IMR-90 (cell line): ENCODE results near the gene C3AR1. TPM values are rescaled to one million over a fixed set of nuclear protein-coding genes. Genes with fewer than 3 reads are reported as not detected.
"Not testable (repeated sequence)": the region's sequence is repeated elsewhere in the genome, so short reads cannot be mapped to it uniquely, and the experiment has no call there.

ENCODE experiments used
- ATAC-seq: fragments of 200-7000 bp; cut with Tn5 transposase; 2 replicates; pipeline ENCODE4 v1.9.1; 2020; ENCODE audit warnings: low read depth, mild to moderate bottlenecking, moderate library complexity
- BruUV-seq: library from RNA; stranded (reverse); fragments of 400-500 nt; replicated peaks from 2 replicates; lab custom pipeline; 2021; lab: Mats Ljungman, UMichigan
- CTCF ChIA-PET: fragments of 300-600 bp; formaldehyde crosslinking; extraction: SDS; loops from one replicate; lab custom pipeline; 2021; ENCODE audit warnings: antibody characterized with exemption; lab: Yijun Ruan, JAX
- POLR2A ChIA-PET: fragments of 300-600 bp; sonication (Branson Sonifier 250); formaldehyde crosslinking; loops from one replicate; lab custom pipeline; 2022; ENCODE audit warnings: antibody characterized with exemption; ENCODE audit not compliant: unreplicated experiment; lab: Charles Lee
- DNase-seq: peaks from one replicate; pipeline ENCODE4 v3.0.0; 2013
- H2AFZ ChIP-seq: replicated peaks from 2 replicates; pipeline ENCODE3; 2013; ENCODE audit warnings: low read length, mild to moderate bottlenecking; ENCODE audit not compliant: poor library complexity
- H2AK5ac ChIP-seq: 2 replicates; pipeline ENCODE4 v1.6.1; 2013; ENCODE audit warnings: low read depth, low read length, inconsistent platforms
- H2AK9ac ChIP-seq: replicated peaks from 2 replicates; pipeline ENCODE3; 2013; ENCODE audit warnings: mild to moderate bottlenecking, low read depth, low read length, moderate library complexity; ENCODE audit not compliant: poor library complexity
- H2BK120ac ChIP-seq: 2 replicates; pipeline ENCODE4 v1.6.1; 2013; ENCODE audit warnings: low read depth, low read length, inconsistent platforms
- H2BK15ac ChIP-seq: 3 replicates; pipeline ENCODE4 v1.6.1; 2013; ENCODE audit warnings: low read depth, low read length, inconsistent platforms
- H2BK20ac ChIP-seq: 2 replicates; pipeline ENCODE4 v1.6.1; 2013; ENCODE audit warnings: low read depth, mild to moderate bottlenecking, inconsistent platforms, low read length, moderate library complexity
- H2BK5ac ChIP-seq: 2 replicates; pipeline ENCODE4 v1.6.1; 2013; ENCODE audit warnings: mild to moderate bottlenecking, low read depth, low read length, inconsistent platforms; ENCODE audit not compliant: poor library complexity, severe bottlenecking
- H3K14ac ChIP-seq: replicated peaks from 2 replicates; pipeline ENCODE4 v1.6.1; 2013; ENCODE audit warnings: low read depth, low read length, inconsistent platforms
- H3K18ac ChIP-seq: 2 replicates; pipeline ENCODE4 v1.6.1; 2013; ENCODE audit warnings: low read depth, low read length, control low read depth
- H3K23ac ChIP-seq: 2 replicates; pipeline ENCODE4 v1.6.1; 2013; ENCODE audit warnings: low read depth, low read length, inconsistent platforms
- H3K27ac ChIP-seq: 2 replicates; pipeline ENCODE4 v1.5.1; 2013; ENCODE audit warnings: mild to moderate bottlenecking, control low read depth, low read length; ENCODE audit not compliant: insufficient read depth
- H3K27me3 ChIP-seq: 2 replicates; pipeline ENCODE4 v1.6.1; 2013; ENCODE audit warnings: low read length; ENCODE audit not compliant: control insufficient read depth, insufficient read depth
- H3K36me3 ChIP-seq: 2 replicates; pipeline ENCODE4 v1.6.1; 2013; ENCODE audit warnings: low read length, mixed read lengths; ENCODE audit not compliant: control insufficient read depth, insufficient read depth
- H3K4ac ChIP-seq: 2 replicates; pipeline ENCODE4 v1.6.1; 2013; ENCODE audit warnings: low read depth, low read length, inconsistent platforms
- H3K4me1 ChIP-seq: 2 replicates; pipeline ENCODE4 v1.6.1; 2013; ENCODE audit warnings: low read length, mixed read lengths; ENCODE audit not compliant: control insufficient read depth, insufficient read depth
- H3K4me2 ChIP-seq: 2 replicates; pipeline ENCODE4 v1.6.1; 2013; ENCODE audit warnings: low read depth, mild to moderate bottlenecking, control low read depth, low read length, moderate library complexity
- H3K4me3 ChIP-seq: 2 replicates; pipeline ENCODE4 v1.5.1; 2013; ENCODE audit warnings: low read depth, mild to moderate bottlenecking, control low read depth, low read length, moderate library complexity; ENCODE audit not compliant: insufficient read depth
- H3K56ac ChIP-seq: 2 replicates; pipeline ENCODE4 v1.6.1; 2013; ENCODE audit warnings: low read length, inconsistent platforms; ENCODE audit not compliant: insufficient read depth; ENCODE audit errors: extremely low read depth
- H3K79me1 ChIP-seq, 2 experiments: 2 replicates each; pipeline ENCODE4 v1.6.1; 2013; ENCODE audit warnings: low read length in 2 of 2, inconsistent platforms in 1 of 2, low read depth in 1 of 2
- H3K9ac ChIP-seq: 2 replicates; pipeline ENCODE4 v1.6.1; 2013; ENCODE audit warnings: low read depth, low read length, control low read depth
- H3K9me1 ChIP-seq: 2 replicates; pipeline ENCODE4 v1.6.1; 2013; ENCODE audit warnings: low read length, inconsistent platforms; ENCODE audit not compliant: insufficient read depth
- H3K9me3 ChIP-seq: 2 replicates; pipeline ENCODE4 v1.6.1; 2013; ENCODE audit warnings: low read length; ENCODE audit not compliant: control insufficient read depth, insufficient read depth
- H4K20me1 ChIP-seq: 2 replicates; pipeline ENCODE4 v1.6.1; 2013; ENCODE audit warnings: low read length, inconsistent platforms; ENCODE audit not compliant: insufficient read depth
- H4K5ac ChIP-seq: 2 replicates; pipeline ENCODE4 v1.6.1; 2013; ENCODE audit warnings: mild to moderate bottlenecking, low read depth, low read length, control low read depth
- H4K8ac ChIP-seq, 2 experiments: 2 replicates each; pipeline ENCODE4 v1.6.1; 2013; ENCODE audit warnings: low read depth in 2 of 2, low read length in 2 of 2, control low read depth in 1 of 2, inconsistent platforms in 1 of 2
- H4K91ac ChIP-seq: 2 replicates; pipeline ENCODE4 v1.6.1; 2013; ENCODE audit warnings: low read depth, low read length, inconsistent platforms; ENCODE audit not compliant: insufficient read depth
- MAFK ChIP-seq: IDR thresholded peaks from 2 replicates; pipeline ENCODE4 v1.6.1; 2012; ENCODE audit warnings: low read depth, low read length, improper control_type of control experiment
- POLR2A ChIP-seq: IDR thresholded peaks from 2 replicates; pipeline ENCODE4 v1.6.1; 2012; ENCODE audit warnings: mild to moderate bottlenecking, low read depth, low read length
- RCOR1 ChIP-seq: IDR thresholded peaks from 2 replicates; pipeline ENCODE4 v1.6.1; 2012; ENCODE audit warnings: mild to moderate bottlenecking, low read length, improper control_type of control experiment; ENCODE audit not compliant: insufficient replicate concordance
- USF2 ChIP-seq: fragments of 150-350 bp; IDR thresholded peaks from 2 replicates; pipeline ENCODE4 v1.6.1; 2017; ENCODE audit warnings: mild to moderate bottlenecking, antibody characterized with exemption, low read length, low read depth
- WGBS, 2 experiments: methylation state at CpG; one replicate each; pipeline versions ENCODE4 v1.1.5 to v1.1.7; 2013; ENCODE audit warnings: missing lambda C conversion rate in 2 of 2; ENCODE audit not compliant: insufficient read length in 1 of 2; ENCODE audit errors: extremely low coverage in 2 of 2; 5-methylcytosine and 5-hydroxymethylcytosine counted together
- dilution Hi-C: fragments of 300-500 bp; cut with HindIII; formaldehyde crosslinking; loops from one replicate; pipeline ENCODE4 v1.14.3; 2018; ENCODE audit warnings: low sequenced_read_pairs; ENCODE audit not compliant: unreplicated experiment
- in situ Hi-C: fragments of 300-500 bp; cut with MboI; formaldehyde crosslinking; loops from 3 replicates; pipeline ENCODE4 v1.14.3; 2019; ENCODE audit warnings: low sequenced_read_pairs, inconsistent platforms, mixed read lengths
- intact Hi-C: fragments of 100-400 bp; cut with micrococcal nuclease; formaldehyde crosslinking; loops from 2 replicates; pipeline ENCODE4 v1.10.0; 2022
- polyA plus RNA-seq, 3 experiments: library from polyadenylated mRNA; depleted of rRNA; stranded (reverse); fragments of >200 nt; gene quantifications; 2 replicates each; pipeline ENCODE4 v1.2.3, GENCODE V29; 2012; ENCODE audit warnings: low replicate concordance in 1 of 3
- total RNA-seq: library from RNA; depleted of rRNA; stranded (reverse); fragments of >200 nt; gene quantifications from 2 replicates; pipeline ENCODE4 v1.2.3, GENCODE V29; 2012

The C3AR1 gene
- total and polyA plus RNA-seq, 2 of the 4 experiments (the other 2 are of a cell fraction), result 0.31 to 0.36 TPM

- POLR2A ChIA-PET, result no interaction called here
- CTCF ChIA-PET, result no interaction called here
- H2AFZ ChIP-seq, result peak overlapping the region; percentile 83
Observed at GRCh38 chr12:8018666-8019581, 47.2 kb downstream of the C3AR1 start.

GRCh38 chr12:8018213-8018612 is 47.9 kb downstream of the C3AR1 start:
- H3K4me3 ChIP-seq, H3K9me1 ChIP-seq, H2AK9ac ChIP-seq, CTCF ChIA-PET, H3K4ac ChIP-seq, H4K20me1 ChIP-seq, H3K79me1 ChIP-seq, H3K56ac ChIP-seq, H3K18ac ChIP-seq, H3K4me1 ChIP-seq, H3K4me2 ChIP-seq, H3K27ac ChIP-seq, dilution Hi-C loops, ATAC-seq, H2BK15ac ChIP-seq, H3K36me3 ChIP-seq, intact Hi-C loops, H2BK20ac ChIP-seq, H4K5ac ChIP-seq, H2AFZ ChIP-seq, H4K91ac ChIP-seq, DNase-seq, H3K9me3 ChIP-seq, H3K23ac ChIP-seq, H4K8ac ChIP-seq, H2BK120ac ChIP-seq, in situ Hi-C loops, BruUV-seq, H2AK5ac ChIP-seq, H3K9ac ChIP-seq, POLR2A ChIA-PET, H2BK5ac ChIP-seq, H3K14ac ChIP-seq: not testable (repeated sequence)
- WGBS, 2 experiments, result no CpG with 5 or more reads among the region's 16 CpGs
- peaks cover 24% of the 10 kb centered on the region for H3K27me3 ChIP-seq

More at GRCh38 chr12:8018666-8019581, 47.2 kb downstream of the C3AR1 start:
- 7% methylated on average over 23 of the region's 58 CpGs; no CpG with 5 or more reads in 1 of the 2 experiments for WGBS, 2 experiments
- Histone ChIP-seq H3K27ac (no peak overlapping the region), H2AK9ac (no peak overlapping the region), H3K36me3 (no peaks in the 10 kb centered on the region), H3K4me1 (no peaks in the 10 kb centered on the region), H3K14ac (no peak overlapping the region), H3K9ac (no peak overlapping the region), H3K4me2 (peak overlapping the region; percentile 29), H3K4me3 (peak overlapping the region; percentile 14; the same call in 1 of the 2 replicates), H3K9me1 (no peaks in the 10 kb centered on the region), H3K56ac (no peak overlapping the region), H3K9me3 (no peaks in the 10 kb centered on the region), H2BK120ac (no peak overlapping the region), H2BK15ac (no peak overlapping the region), H2BK5ac (no peak overlapping the region), H3K4ac (no peak overlapping the region), H4K91ac (no peak overlapping the region), H3K27me3 (peaks cover 24% of the 10 kb centered on the region), H3K79me1 (no peaks in the 10 kb centered on the region), H2BK20ac (no peak overlapping the region), H4K20me1 (no peaks in the 10 kb centered on the region), H4K5ac (no peak overlapping the region), H3K18ac (no peak overlapping the region), H2AK5ac (no peak overlapping the region), H3K23ac (no peak overlapping the region), H4K8ac (no peak overlapping the region)
- BruUV-seq, result no TSS peak
- in situ Hi-C loops (no loop called here), dilution Hi-C loops (no loop called here), intact Hi-C loops (no loop called here)
- DNase-seq (no peak), ATAC-seq (peak; percentile 53)
- no peak for TF ChIP-seq RCOR1
- no peak for TF ChIP-seq USF2
- TF ChIP-seq MAFK, result no peak
- TF ChIP-seq POLR2A, result no peak
